Stimulated activated effector memory CD8-positive, alpha-beta T cell treated with anti-CD3 and anti-CD28 coated beads, Interleukin-12 subunit alpha, Interleukin-12 subunit beta, amount 100 ng/mL, for 72 hours (primary cell): ENCODE measurements around the gene PTPRM.
A peak's percentile ranks its signal among the peaks of the same experiment; 100 is the strongest.

Source experiments
- ATAC-seq: fragments of 150-1000 bp; cut with Tn5 transposase; 2 replicates; pipeline ENCODE4 v1.10.0; 2021
- DNase-seq, 2 donors: peaks; one replicate each; pipeline ENCODE4 v3.0.0; 2021 to 2022; ENCODE audit warnings: low spot score in 2 of 2
- H3K27ac Mint-ChIP-seq: one replicate; pipeline ENCODE4 v1.8.0; 2022; ENCODE audit warnings: mild to moderate bottlenecking, mixed read lengths
- H3K36me3 Mint-ChIP-seq: one replicate; pipeline ENCODE4 v1.8.0; 2022; ENCODE audit warnings: mild to moderate bottlenecking, mixed read lengths
- H3K4me1 Mint-ChIP-seq: one replicate; pipeline ENCODE4 v1.8.0; 2022; ENCODE audit warnings: mixed read lengths
- H3K4me3 Mint-ChIP-seq: one replicate; pipeline ENCODE4 v1.8.0; 2022; ENCODE audit warnings: mild to moderate bottlenecking, mixed read lengths
- H3K9me3 Mint-ChIP-seq: one replicate; pipeline ENCODE4 v1.8.0; 2022; ENCODE audit warnings: mixed read lengths

Gene PTPRM

GRCh38 chr18:7878265-7879211 is 311.4 kb downstream of the PTPRM start:
- DNase-seq (no peak), ATAC-seq (peak; percentile 71)
- Mint-ChIP-seq H3K4me3 (no peak overlapping the region), H3K4me1 (no peaks in the 10 kb centered on the region), H3K27ac (no peak overlapping the region), H3K36me3 (no peaks in the 10 kb centered on the region), H3K9me3 (peaks cover 6% of the 10 kb centered on the region)

DNA sequence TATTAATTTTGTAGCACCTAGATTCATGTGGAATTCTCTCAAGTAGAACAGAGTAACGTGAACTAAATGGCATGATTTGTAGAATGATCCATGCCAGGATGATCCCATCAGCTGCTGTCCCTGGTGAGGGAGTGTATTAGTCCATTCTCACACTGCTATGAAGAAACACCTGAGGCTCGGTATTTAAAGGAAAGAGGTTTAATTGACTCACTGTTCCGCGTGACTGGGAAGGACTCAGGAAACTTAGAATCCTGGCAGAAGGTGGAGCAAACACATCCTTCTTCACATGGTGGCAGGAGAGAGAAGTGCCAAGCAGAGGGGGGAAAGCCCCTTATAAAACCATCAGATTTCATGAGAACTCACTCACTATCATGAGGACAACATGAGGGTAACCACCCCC is 312.6 kb downstream of the PTPRM start:
- H3K9me3 Mint-ChIP-seq = peaks cover 6% of the 10 kb centered on the region
- H3K36me3 Mint-ChIP-seq = no peaks in the 10 kb centered on the region
- no peaks in the 10 kb centered on the region for H3K4me1 Mint-ChIP-seq
- DNase-seq (no peak), ATAC-seq (no peak)
- no peak overlapping the region for H3K4me3 Mint-ChIP-seq
- H3K27ac Mint-ChIP-seq = no peak overlapping the region

DNA sequence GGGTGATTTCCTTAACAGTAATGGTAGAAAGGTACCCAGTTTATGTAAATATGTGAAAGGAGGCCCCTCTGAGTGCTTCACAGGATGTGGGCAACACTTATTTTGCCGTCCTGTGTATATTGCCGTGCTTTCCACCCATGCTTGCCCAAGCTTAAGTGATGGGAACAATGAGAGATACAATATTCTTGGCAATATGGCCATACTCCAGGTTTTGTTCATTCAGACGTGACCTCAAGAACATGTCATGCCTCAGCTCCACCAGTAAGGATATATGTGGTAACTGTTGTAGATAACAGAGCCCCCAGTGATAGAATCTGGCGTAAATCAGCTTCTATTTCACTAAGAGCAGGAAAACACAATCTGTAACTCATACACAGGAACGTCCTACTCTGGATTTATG is 318.7 kb downstream of the PTPRM start:
- Mint-ChIP-seq H3K4me3 (peak overlapping the region; percentile 15), H3K36me3 (no peaks in the 10 kb centered on the region), H3K9me3 (no peaks in the 10 kb centered on the region), H3K4me1 (no peaks in the 10 kb centered on the region), H3K27ac (peak overlapping the region; percentile 6)
- no peak for DNase-seq
- peak; percentile 70 for ATAC-seq

GRCh38 chr18:7886436-7886835 is 319.3 kb downstream of the PTPRM start:
- peak; percentile 61 for ATAC-seq
- Mint-ChIP-seq H3K4me1 (no peaks in the 10 kb centered on the region), H3K9me3 (no peaks in the 10 kb centered on the region), H3K4me3 (peak overlapping the region; percentile 15), H3K36me3 (no peaks in the 10 kb centered on the region), H3K27ac (no peak overlapping the region)
- DNase-seq = no peak

DNA sequence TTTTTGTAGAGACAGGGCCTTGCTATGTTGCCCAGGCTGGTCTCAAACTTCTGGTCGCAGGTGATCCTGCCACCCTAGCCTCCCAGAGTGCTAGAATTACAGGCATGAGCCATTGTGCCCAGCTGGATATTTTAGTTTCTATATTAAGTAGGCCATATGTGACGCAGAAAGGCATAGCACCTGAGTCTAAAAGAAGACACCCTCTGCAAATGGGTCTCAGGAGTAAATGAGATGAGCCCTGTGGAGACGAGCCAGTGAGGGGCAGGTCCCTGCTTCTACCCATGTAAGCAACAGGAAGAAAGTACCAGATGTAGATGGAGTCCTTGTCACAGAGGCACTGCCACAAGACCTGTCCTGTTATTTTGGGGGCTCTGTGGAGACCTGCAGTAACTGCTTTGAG is 322.4 kb downstream of the PTPRM start:
- ATAC-seq (peak; percentile 78), DNase-seq (no peak)
- Mint-ChIP-seq H3K4me3 (no peak overlapping the region), H3K27ac (no peak overlapping the region), H3K4me1 (no peaks in the 10 kb centered on the region), H3K36me3 (no peaks in the 10 kb centered on the region), H3K9me3 (peaks cover 2% of the 10 kb centered on the region)

DNA sequence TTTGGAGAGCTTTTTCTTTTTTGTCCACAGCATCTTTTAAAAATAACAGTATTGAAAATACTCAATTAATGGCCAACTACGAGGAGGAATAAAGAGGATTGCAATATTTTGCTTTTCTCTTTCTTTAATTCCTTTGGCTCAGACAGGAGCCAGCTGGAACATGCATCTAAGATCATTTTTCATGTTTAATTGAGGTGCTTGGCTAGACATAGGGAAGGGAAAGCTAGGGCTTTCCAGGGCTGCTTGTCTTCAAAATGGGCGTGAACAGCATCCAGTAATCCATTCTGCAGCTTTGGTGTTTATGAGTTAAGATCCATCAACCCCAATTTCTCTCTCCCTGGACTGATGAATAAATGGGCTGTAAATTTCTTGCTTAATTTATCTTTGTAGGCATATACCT is 323.0 kb downstream of the PTPRM start:
- DNase-seq (no peak), ATAC-seq (no peak)
- peaks cover 2% of the 10 kb centered on the region for H3K9me3 Mint-ChIP-seq
- H3K4me1 Mint-ChIP-seq = no peaks in the 10 kb centered on the region
- H3K36me3 Mint-ChIP-seq = no peaks in the 10 kb centered on the region
- H3K4me3 Mint-ChIP-seq = no peak overlapping the region
- H3K27ac Mint-ChIP-seq = no peak overlapping the region

GRCh38 chr18:7892556-7892955 is 325.4 kb downstream of the PTPRM start:
- H3K4me1 Mint-ChIP-seq = no peaks in the 10 kb centered on the region
- ATAC-seq = no peak
- no peak for DNase-seq
- no peaks in the 10 kb centered on the region for H3K36me3 Mint-ChIP-seq
- H3K27ac Mint-ChIP-seq = no peak overlapping the region
- H3K4me3 Mint-ChIP-seq = no peak overlapping the region
- peaks cover 2% of the 10 kb centered on the region for H3K9me3 Mint-ChIP-seq

GRCh38 chr18:7894592-7894991 is 327.5 kb downstream of the PTPRM start:
- Mint-ChIP-seq H3K9me3 (peaks cover 2% of the 10 kb centered on the region), H3K4me3 (no peak overlapping the region), H3K27ac (no peak overlapping the region), H3K36me3 (no peaks in the 10 kb centered on the region), H3K4me1 (no peaks in the 10 kb centered on the region)
- DNase-seq = no peak
- no peak for ATAC-seq

- Mint-ChIP-seq H3K36me3 (no peaks in the 10 kb centered on the region), H3K27ac (no peak overlapping the region), H3K4me1 (no peaks in the 10 kb centered on the region), H3K4me3 (no peak overlapping the region), H3K9me3 (peaks cover 2% of the 10 kb centered on the region)
- DNase-seq (no peak), ATAC-seq (no peak)
Measured at GRCh38 chr18:7895346-7895745, 328.2 kb downstream of the PTPRM start.

DNA sequence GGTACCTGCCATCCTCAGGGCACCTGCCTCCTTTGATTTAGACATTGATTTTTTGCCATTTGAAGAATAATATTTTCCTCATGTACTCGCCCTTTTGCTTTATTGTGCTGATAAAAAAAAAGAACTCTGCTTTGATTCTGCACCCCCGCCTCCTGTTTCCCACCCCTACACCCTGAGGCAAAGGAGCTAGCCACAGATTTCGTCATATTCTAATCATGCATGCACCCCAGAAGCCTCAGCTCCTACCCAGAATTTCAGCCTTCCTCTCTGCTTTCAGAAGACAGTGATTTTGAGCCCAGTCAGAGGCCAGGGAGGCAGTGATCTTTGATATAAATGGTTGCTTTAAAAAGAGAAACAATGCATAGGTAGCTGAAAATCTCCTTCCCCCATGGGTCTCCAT is 329.0 kb downstream of the PTPRM start:
- no peaks in the 10 kb centered on the region for H3K36me3 Mint-ChIP-seq
- H3K4me1 Mint-ChIP-seq = no peaks in the 10 kb centered on the region
- ATAC-seq (peak; percentile 75), DNase-seq (no peak)
- no peak overlapping the region for H3K4me3 Mint-ChIP-seq
- no peak overlapping the region for H3K27ac Mint-ChIP-seq
- peaks cover 2% of the 10 kb centered on the region for H3K9me3 Mint-ChIP-seq

GRCh38 chr18:7896805-7897518 is 329.8 kb downstream of the PTPRM start:
- ATAC-seq = no peak
- H3K9me3 Mint-ChIP-seq = peaks cover 2% of the 10 kb centered on the region
- DNase-seq = no peak
- H3K27ac Mint-ChIP-seq = no peak overlapping the region
- H3K36me3 Mint-ChIP-seq = no peaks in the 10 kb centered on the region
- no peaks in the 10 kb centered on the region for H3K4me1 Mint-ChIP-seq
- H3K4me3 Mint-ChIP-seq = no peak overlapping the region

DNA sequence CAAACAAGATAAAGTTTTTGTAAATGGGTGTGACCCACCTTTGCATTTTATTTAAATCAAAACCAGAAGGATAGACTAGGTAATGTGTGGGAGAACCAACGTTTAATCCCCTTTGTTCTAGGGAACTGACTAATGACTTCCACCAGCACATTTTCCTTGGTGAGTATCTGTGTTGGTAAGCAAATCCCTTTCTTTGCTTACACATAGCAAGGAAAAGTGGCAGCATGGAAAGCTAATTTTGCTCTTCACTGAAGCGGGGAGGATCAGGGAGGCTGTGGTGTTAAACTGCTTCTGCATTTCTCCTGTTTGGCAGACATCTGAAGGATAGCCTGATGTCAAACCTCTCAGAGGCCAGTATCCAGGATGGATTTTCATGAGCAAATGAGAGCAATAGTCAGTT is 331.1 kb downstream of the PTPRM start:
- DNase-seq (no peak), ATAC-seq (no peak)
- Mint-ChIP-seq H3K9me3 (peaks cover 4% of the 10 kb centered on the region), H3K4me3 (no peak overlapping the region), H3K36me3 (no peaks in the 10 kb centered on the region), H3K4me1 (no peaks in the 10 kb centered on the region), H3K27ac (no peak overlapping the region)

DNA sequence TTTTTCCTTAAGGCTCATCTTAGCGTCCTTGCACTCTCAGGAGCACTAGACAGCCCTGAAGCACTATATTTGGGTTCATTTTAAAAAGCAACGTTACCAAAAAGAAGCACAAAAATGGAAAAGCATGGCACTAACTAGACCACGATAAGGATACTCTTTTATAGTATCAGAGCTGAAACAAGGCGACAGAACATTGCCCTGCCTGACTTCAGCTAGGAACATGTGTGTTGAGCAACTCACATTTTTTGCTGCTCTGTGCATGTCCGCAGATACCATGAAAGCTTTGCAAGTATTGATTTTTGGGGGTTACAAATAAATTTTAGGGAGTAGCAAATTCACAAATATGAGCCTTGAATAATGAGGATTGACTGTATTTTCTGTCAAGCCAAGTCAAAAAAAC is 332.0 kb downstream of the PTPRM start:
- Mint-ChIP-seq H3K27ac (no peak overlapping the region), H3K36me3 (no peaks in the 10 kb centered on the region)

DNA sequence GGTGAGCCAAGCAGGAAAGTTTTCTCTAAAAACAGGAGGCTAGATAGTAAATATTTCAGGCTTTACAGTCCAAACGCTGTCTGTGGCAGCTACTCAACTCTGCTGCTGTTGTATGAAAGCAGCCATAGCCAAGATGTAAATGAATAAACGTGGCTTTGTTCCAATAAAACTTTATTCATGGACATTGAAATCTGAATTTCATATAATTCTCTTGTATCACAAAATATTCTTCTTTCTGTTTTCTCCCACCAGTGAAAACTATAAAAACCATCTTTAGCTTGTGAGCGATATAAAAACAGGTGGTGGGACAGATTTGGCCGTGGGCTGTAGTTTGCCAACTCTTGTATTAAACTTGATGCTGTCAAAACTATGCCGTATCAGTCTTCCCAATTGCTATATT is 333.0 kb downstream of the PTPRM start:
- no peak overlapping the region for H3K27ac Mint-ChIP-seq
- no peak overlapping the region for H3K4me3 Mint-ChIP-seq
- no peaks in the 10 kb centered on the region for H3K36me3 Mint-ChIP-seq
- H3K4me1 Mint-ChIP-seq = no peaks in the 10 kb centered on the region
- H3K9me3 Mint-ChIP-seq = peaks cover 4% of the 10 kb centered on the region
- no peak for DNase-seq
- ATAC-seq = no peak

More for the DNA sequence above, 332.0 kb downstream of the PTPRM start:
- Mint-ChIP-seq H3K4me3 (no peak overlapping the region), H3K9me3 (peaks cover 4% of the 10 kb centered on the region), H3K4me1 (no peaks in the 10 kb centered on the region)
- ATAC-seq = no peak
- DNase-seq = no peak

DNA sequence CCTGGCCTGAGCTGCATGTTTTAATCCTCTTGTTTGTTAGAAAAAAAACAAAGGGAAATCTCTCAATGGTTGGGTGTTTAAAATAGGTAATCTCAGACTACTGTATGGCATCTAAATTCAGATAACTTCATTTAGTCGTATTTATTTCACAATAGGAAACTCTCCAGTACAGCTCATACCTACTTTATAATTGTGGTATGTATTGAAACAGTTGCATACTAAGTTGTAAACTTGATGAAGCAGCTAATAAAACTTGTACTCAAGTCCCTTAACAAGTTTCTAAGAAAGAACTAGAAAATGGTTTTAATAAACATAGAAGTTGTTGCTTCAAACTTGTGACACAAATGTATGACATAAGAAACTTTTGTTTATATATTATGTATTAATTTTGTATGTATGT is 334.5 kb downstream of the PTPRM start:
- no peaks in the 10 kb centered on the region for H3K36me3 Mint-ChIP-seq
- no peak overlapping the region for H3K4me3 Mint-ChIP-seq
- H3K9me3 Mint-ChIP-seq = peaks cover 10% of the 10 kb centered on the region
- H3K27ac Mint-ChIP-seq = no peak overlapping the region
- DNase-seq (no peak), ATAC-seq (no peak)
- H3K4me1 Mint-ChIP-seq = no peaks in the 10 kb centered on the region

GRCh38 chr18:7902399-7902839 is 335.3 kb downstream of the PTPRM start:
- no peak for ATAC-seq
- Mint-ChIP-seq H3K27ac (no peak overlapping the region), H3K9me3 (peaks cover 10% of the 10 kb centered on the region), H3K36me3 (no peaks in the 10 kb centered on the region), H3K4me1 (no peaks in the 10 kb centered on the region), H3K4me3 (no peak overlapping the region)
- DNase-seq = no peak
